ENCODE results near the gene GPR4.

The GPR4 gene

GRCh38 chr19:45569619-45570421 lies 32.2 kb downstream of the GPR4 start:
- H3K27me3 ChIP-seq (ENCODE audit: insufficient read depth, low read depth): no peaks in the 10 kb centered on the region
- no peak overlapping the region for H3K27ac ChIP-seq
- no peak overlapping the region for H3K9ac ChIP-seq
- no peaks in the 10 kb centered on the region; the same call in 1 of the 2 replicates for H3K36me3 ChIP-seq (ENCODE audit: insufficient read depth)
- peaks cover 22% of the 10 kb centered on the region; the same call in 1 of the 2 replicates for H3K79me2 ChIP-seq (ENCODE audit: insufficient read depth, low read depth)
- TF ChIP-seq, protein P1, sequence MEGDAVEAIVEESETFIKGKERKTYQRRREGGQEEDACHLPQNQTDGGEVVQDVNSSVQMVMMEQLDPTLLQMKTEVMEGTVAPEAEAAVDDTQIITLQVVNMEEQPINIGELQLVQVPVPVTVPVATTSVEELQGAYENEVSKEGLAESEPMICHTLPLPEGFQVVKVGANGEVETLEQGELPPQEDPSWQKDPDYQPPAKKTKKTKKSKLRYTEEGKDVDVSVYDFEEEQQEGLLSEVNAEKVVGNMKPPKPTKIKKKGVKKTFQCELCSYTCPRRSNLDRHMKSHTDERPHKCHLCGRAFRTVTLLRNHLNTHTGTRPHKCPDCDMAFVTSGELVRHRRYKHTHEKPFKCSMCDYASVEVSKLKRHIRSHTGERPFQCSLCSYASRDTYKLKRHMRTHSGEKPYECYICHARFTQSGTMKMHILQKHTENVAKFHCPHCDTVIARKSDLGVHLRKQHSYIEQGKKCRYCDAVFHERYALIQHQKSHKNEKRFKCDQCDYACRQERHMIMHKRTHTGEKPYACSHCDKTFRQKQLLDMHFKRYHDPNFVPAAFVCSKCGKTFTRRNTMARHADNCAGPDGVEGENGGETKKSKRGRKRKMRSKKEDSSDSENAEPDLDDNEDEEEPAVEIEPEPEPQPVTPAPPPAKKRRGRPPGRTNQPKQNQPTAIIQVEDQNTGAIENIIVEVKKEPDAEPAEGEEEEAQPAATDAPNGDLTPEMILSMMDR (conservative IDR thresholded peaks at IDR 0.05; ENCODE audit: low read depth, low read length): peak; percentile 66
- no peaks in the 10 kb centered on the region for H4K20me1 ChIP-seq (ENCODE audit: insufficient read depth)
- no peak overlapping the region for H3K4me2 ChIP-seq
- H3K4me3 ChIP-seq (IDR thresholded peaks at IDR 0.05; ENCODE audit: insufficient read depth, low read depth, low read length): no peak overlapping the region
- H2AFZ ChIP-seq (ENCODE audit: low read depth): no peak overlapping the region
- H3K4me1 ChIP-seq (ENCODE audit: low read depth, poor library complexity, severe bottlenecking): peaks cover 16% of the 10 kb centered on the region

GRCh38 chr19:45568732-45569131 lies 33.3 kb downstream of the GPR4 start:
- no peaks in the 10 kb centered on the region for H4K20me1 ChIP-seq (ENCODE audit: insufficient read depth)
- H2AFZ ChIP-seq (ENCODE audit: low read depth): no peak overlapping the region
- H3K36me3 ChIP-seq (ENCODE audit: insufficient read depth): no peaks in the 10 kb centered on the region; the same call in 1 of the 2 replicates
- H3K9ac ChIP-seq: no peak overlapping the region
- no peak overlapping the region for H3K4me2 ChIP-seq
- TF ChIP-seq, protein P1 (conservative IDR thresholded peaks at IDR 0.05; ENCODE audit: low read depth, low read length): no peak
- H3K27ac ChIP-seq: no peak overlapping the region
- no peak overlapping the region for H3K4me3 ChIP-seq (IDR thresholded peaks at IDR 0.05; ENCODE audit: insufficient read depth, low read depth, low read length)
- no peaks in the 10 kb centered on the region for H3K27me3 ChIP-seq (ENCODE audit: insufficient read depth, low read depth)
- H3K4me1 ChIP-seq (ENCODE audit: low read depth, poor library complexity, severe bottlenecking): peaks cover 16% of the 10 kb centered on the region
- H3K79me2 ChIP-seq (ENCODE audit: insufficient read depth, low read depth): peaks cover 19% of the 10 kb centered on the region; the same call in 1 of the 2 replicates

GRCh38 chr19:45567609-45568008 lies 34.4 kb downstream of the GPR4 start:
- Histone ChIP-seq H3K36me3 (ENCODE audit: insufficient read depth) (no peaks in the 10 kb centered on the region; the same call in 1 of the 2 replicates), H4K20me1 (ENCODE audit: insufficient read depth) (no peaks in the 10 kb centered on the region), H3K4me2 (no peak overlapping the region), H3K4me1 (ENCODE audit: low read depth, poor library complexity, severe bottlenecking) (peaks cover 23% of the 10 kb centered on the region), H2AFZ (ENCODE audit: low read depth) (no peak overlapping the region), H3K4me3 (IDR thresholded peaks at IDR 0.05; ENCODE audit: insufficient read depth, low read depth, low read length) (no peak overlapping the region), H3K79me2 (ENCODE audit: insufficient read depth, low read depth) (peaks cover 9% of the 10 kb centered on the region; the same call in 1 of the 2 replicates), H3K27me3 (ENCODE audit: insufficient read depth, low read depth) (no peaks in the 10 kb centered on the region), H3K9ac (no peak overlapping the region), H3K27ac (no peak overlapping the region)
- TF ChIP-seq, protein P1 (conservative IDR thresholded peaks at IDR 0.05; ENCODE audit: low read depth, low read length): no peak

- peaks cover 16% of the 10 kb centered on the region for H3K79me2 ChIP-seq (ENCODE audit: insufficient read depth, low read depth)
- no peak overlapping the region; the same call in 1 of the 2 replicates for H3K27ac ChIP-seq
- H3K4me2 ChIP-seq: peak overlapping the region; percentile 36; the same call in 1 of the 2 replicates
- H3K36me3 ChIP-seq (ENCODE audit: insufficient read depth): no peaks in the 10 kb centered on the region
- no peak overlapping the region for H3K4me3 ChIP-seq (IDR thresholded peaks at IDR 0.05; ENCODE audit: insufficient read depth, low read depth, low read length)
- peaks cover 39% of the 10 kb centered on the region for H3K4me1 ChIP-seq (ENCODE audit: low read depth, poor library complexity, severe bottlenecking)
- no peaks in the 10 kb centered on the region for H3K27me3 ChIP-seq (ENCODE audit: insufficient read depth, low read depth)
- H4K20me1 ChIP-seq (ENCODE audit: insufficient read depth): no peaks in the 10 kb centered on the region
- TF ChIP-seq, protein P1 (conservative IDR thresholded peaks at IDR 0.05; ENCODE audit: low read depth, low read length): no peak
- H3K9ac ChIP-seq: no peak overlapping the region
- H2AFZ ChIP-seq (ENCODE audit: low read depth): no peak overlapping the region
Measured at GRCh38 chr19:45564131-45564780, 37.8 kb downstream of the GPR4 start.

Measured in KMS-11 (cell line).